Endothelial cell of umbilical vein (primary cell): ENCODE results near the gene CCR8. TPM values are rescaled to one million over a fixed set of nuclear protein-coding genes. Genes with fewer than 3 reads are reported as not detected.

Source experiments
- BruUV-seq: library from RNA; stranded (reverse); fragments of 400-500 nt; replicated peaks from 2 replicates; lab custom pipeline; 2021; lab: Mats Ljungman, UMichigan
- CTCF ChIA-PET: fragments of 300-600, 350-600 bp; sonication (Branson Sonifier 250); formaldehyde crosslinking; loops from one replicate; lab custom pipeline; 2021; ENCODE audit warnings: antibody characterized with exemption, inconsistent platforms; lab: Charles Lee
- POLR2A ChIA-PET: fragments of 300-600, 350-600 bp; sonication (Branson Sonifier 250); formaldehyde crosslinking; loops from one replicate; lab custom pipeline; 2021; ENCODE audit warnings: antibody characterized with exemption, inconsistent platforms; lab: Charles Lee
- DNase-seq: peaks from one replicate; pipeline ENCODE4 v3.0.0-alpha.2; 2011; ENCODE audit warnings: low read depth, low spot score
- FAIRE-seq: peaks from 2 replicates; lab custom pipeline; 2011; peaks lifted over from hg19 to GRCh38; lab: Jason Lieb, UNC
- H2AFZ ChIP-seq: 2 replicates; pipeline ENCODE4 v1.6.0; 2012; ENCODE audit warnings: low read depth, low read length, control low read depth, inconsistent platforms
- H3K27ac ChIP-seq: 2 replicates; pipeline ENCODE4 v1.5.1; 2011; ENCODE audit warnings: low read depth, mild to moderate bottlenecking, control low read depth, low read length, moderate library complexity; ENCODE audit not compliant: insufficient read depth
- H3K27me3 ChIP-seq, 2 experiments: 2 replicates each; pipeline versions ENCODE4 v1.6.0 to v1.6.1; 2011; ENCODE audit warnings: low read length in 2 of 2, mixed read lengths in 1 of 2; ENCODE audit not compliant: control insufficient read depth in 2 of 2, insufficient read depth in 2 of 2
- H3K36me3 ChIP-seq, 2 experiments: 2 replicates in 1 of 2; 3 replicates in 1 of 2; pipeline ENCODE4 v1.5.1; 2011; ENCODE audit warnings: low read length in 2 of 2, mild to moderate bottlenecking in 1 of 2, moderate library complexity in 1 of 2; ENCODE audit not compliant: control insufficient read depth in 2 of 2, insufficient read depth in 2 of 2; ENCODE audit errors: extremely low read depth in 1 of 2
- H3K4me1 ChIP-seq: 3 replicates; pipeline ENCODE4 v1.5.1; 2011; ENCODE audit warnings: mild to moderate bottlenecking, low read length; ENCODE audit not compliant: control insufficient read depth, insufficient read depth; ENCODE audit errors: extremely low read depth
- H3K4me2 ChIP-seq: 2 replicates; pipeline ENCODE4 v1.6.1; 2011; ENCODE audit warnings: low read length, control low read depth, mixed read lengths; ENCODE audit not compliant: insufficient read depth
- H3K4me3 ChIP-seq, 3 experiments: fragments of 200-600 bp in 1 of 3; sonication (generic), shearing (Covaris generic) in 1 of 3; replicated peaks in 1 of 3; 2 replicates each; pipeline ENCODE4 v1.5.1; 2011 to 2016; ENCODE audit warnings: control low read depth in 3 of 3, low read length in 3 of 3, mild to moderate bottlenecking in 2 of 3, inconsistent platforms in 1 of 3, low read depth in 1 of 3, moderate library complexity in 1 of 3; ENCODE audit not compliant: insufficient read depth in 1 of 3
- H3K79me2 ChIP-seq: 2 replicates; pipeline ENCODE4 v1.6.0; 2012; ENCODE audit warnings: low read length, inconsistent platforms; ENCODE audit not compliant: control insufficient read depth, insufficient read depth
- H3K9ac ChIP-seq: replicated peaks from 2 replicates; pipeline ENCODE3; 2011; ENCODE audit warnings: low read length, control low read depth; ENCODE audit not compliant: insufficient read depth; ENCODE audit errors: extremely low read depth
- H3K9me1 ChIP-seq: replicated peaks from 3 replicates; pipeline ENCODE4 v1.6.0; 2011; ENCODE audit warnings: mild to moderate bottlenecking, low read length; ENCODE audit not compliant: control insufficient read depth, insufficient read depth; ENCODE audit errors: extremely low read depth
- H3K9me3 ChIP-seq: replicated peaks from 2 replicates; pipeline ENCODE4 v1.5.1; 2012; ENCODE audit warnings: low read length, inconsistent platforms; ENCODE audit not compliant: control insufficient read depth, insufficient read depth
- H4K20me1 ChIP-seq: replicated peaks from 2 replicates; pipeline ENCODE3; 2011; ENCODE audit warnings: mild to moderate bottlenecking, low read length; ENCODE audit not compliant: control insufficient read depth, insufficient read depth; ENCODE audit errors: extremely low read depth
- CTCF ChIP-seq, 2 donors: IDR thresholded peaks; 1 replicate in 1 of 2; 2 replicates in 1 of 2; pipeline ENCODE4 v1.5.1; 2011; ENCODE audit warnings: low read length in 2 of 2, mild to moderate bottlenecking in 2 of 2, moderate library complexity in 2 of 2, control low read depth in 1 of 2, inconsistent platforms in 1 of 2, low read depth in 1 of 2; ENCODE audit not compliant: insufficient read depth in 1 of 2; ENCODE audit errors: extremely low read depth in 1 of 2
- EZH2 ChIP-seq: IDR thresholded peaks from 2 replicates; pipeline ENCODE4 v1.6.1; 2012; ENCODE audit warnings: borderline replicate concordance, low read depth, mild to moderate bottlenecking, moderate library complexity, low read length, inconsistent platforms; ENCODE audit not compliant: severe bottlenecking
- FOS ChIP-seq: IDR thresholded peaks from 2 replicates; pipeline ENCODE4 v1.6.1; 2011; ENCODE audit warnings: mild to moderate bottlenecking, low read length, moderate library complexity, borderline replicate concordance; ENCODE audit not compliant: insufficient read depth
- GATA2 ChIP-seq: IDR thresholded peaks from 2 replicates; pipeline ENCODE4 v1.7.0; 2011; ENCODE audit warnings: low read depth, mild to moderate bottlenecking, moderate library complexity, mixed read lengths, low read length; ENCODE audit not compliant: insufficient read length, insufficient read depth
- JUN ChIP-seq: IDR thresholded peaks from 2 replicates; pipeline ENCODE4 v1.6.1; 2011; ENCODE audit warnings: borderline replicate concordance, low read depth; ENCODE audit not compliant: insufficient read length, insufficient read depth
- MAX ChIP-seq: IDR thresholded peaks from 2 replicates; pipeline ENCODE4 v1.6.1; 2011; ENCODE audit not compliant: insufficient read depth, insufficient read length
- MYC ChIP-seq: IDR thresholded peaks from one replicate; pipeline ENCODE4 v1.6.1; 2011; ENCODE audit warnings: mild to moderate bottlenecking, low read depth, low read length
- POLR2A ChIP-seq: IDR thresholded peaks from 2 replicates; pipeline ENCODE4 v1.6.1; 2012; ENCODE audit warnings: low read depth, mild to moderate bottlenecking, control low read depth, low read length
- POLR2AphosphoS5 ChIP-seq: IDR thresholded peaks from 2 replicates; pipeline ENCODE4 v1.6.1; 2012; ENCODE audit warnings: low read depth, mild to moderate bottlenecking, control low read depth, low read length, moderate library complexity; ENCODE audit not compliant: insufficient read depth
- dilution Hi-C: fragments of 300-500 bp; cut with MboI; formaldehyde crosslinking; loops from one replicate; pipeline ENCODE4 v1.15.0; 2019; ENCODE audit warnings: low sequenced_read_pairs; ENCODE audit not compliant: extremely low pct_ligation_motif_present
- intact Hi-C: fragments of 100-400 bp; cut with micrococcal nuclease; formaldehyde crosslinking; loops from one replicate; pipeline ENCODE4 v1.10.0; 2022
- polyA plus RNA-seq, 4 experiments: library from polyadenylated mRNA; depleted of rRNA in 3 of 4; stranded (reverse) in 3 of 4; unstranded in 1 of 4; fragments of >200 nt; gene quantifications; 2 replicates each; pipeline versions ENCODE4 v1.2.1 to v1.2.3, GENCODE V29; 2011 to 2012; ENCODE audit warnings: missing spikeins in 1 of 4
- total RNA-seq: library from RNA; stranded (reverse); gene quantifications from 2 replicates; pipeline ENCODE4 v1.2.3, GENCODE V29; 2021

Gene CCR8
- total and polyA plus RNA-seq, 2 donors (not counting 3 experiments of a cell fraction or from before 2014, with no cell fraction given), result not detected

GRCh38 chr3:39296197-39297077 is 33.1 kb upstream of the CCR8 start:
- Histone ChIP-seq H2AFZ (no peak overlapping the region), H3K9me1 (no peaks in the 10 kb centered on the region), H3K36me3 (no peaks in the 10 kb centered on the region), H3K4me2 (no peak overlapping the region), H3K4me3 (no peak overlapping the region), H3K79me2 (no peaks in the 10 kb centered on the region), H3K4me1 (no peaks in the 10 kb centered on the region), H3K9ac (no peak overlapping the region), H4K20me1 (no peaks in the 10 kb centered on the region), H3K9me3 (no peaks in the 10 kb centered on the region), H3K27me3 (peaks cover 0 to 2% of the 10 kb centered on the region in 2 experiments), H3K27ac (no peak overlapping the region)
- CTCF ChIA-PET, result interaction anchor here (0.7 to 1.5 kb wide), 5 partner anchors 8 to 171 kb away, joined by 3 to 5 read pairs (median 3); no protein-coding TSS in a partner anchor
- TF ChIP-seq MAX (no peak), POLR2AphosphoS5 (no peak), POLR2A (no peak), FOS (no peak), CTCF (IDR thresholded peaks at IDR 0.05; ENCODE audit: extremely low read depth in 1 of 2, insufficient read depth in 1 of 2, low read depth in 1 of 2, low read length in 2 of 2) (no peak), JUN (no peak), EZH2 (no peak), GATA2 (no peak), MYC (no peak)
- DNase-seq, result no peak
- no TSS peak for BruUV-seq
- POLR2A ChIA-PET, result interaction anchor here (0.5 kb wide), 1 partner anchor 46 kb away, joined by 3 read pairs; no protein-coding TSS in a partner anchor
- dilution Hi-C loops, result no loop called here
- FAIRE-seq, result no peak
- intact Hi-C loops, result no loop called here
